DOHH2 (cell line): Measurements from ENCODE around the gene ZNF385D.

Source experiments
- CTCF ChIP-seq: fragments of 200-600 bp; sonication (generic); IDR thresholded peaks from one replicate; pipeline ENCODE4 v1.5.1; 2014; ENCODE audit warnings: antibody characterized with exemption, mild to moderate bottlenecking, low read depth, low read length; ENCODE audit not compliant: poor library complexity, severe bottlenecking
- EZH2phosphoT487 ChIP-seq: fragments of 200-600 bp; sonication (generic); IDR thresholded peaks from 2 replicates; pipeline ENCODE4 v1.6.1; 2017; ENCODE audit warnings: borderline replicate concordance, mild to moderate bottlenecking, antibody characterized with exemption, low read length, moderate library complexity, mixed read lengths

- no peak for TF ChIP-seq EZH2phosphoT487
- no peak for TF ChIP-seq CTCF
Observed at GRCh38 chr3:21672303-21672702, 78.7 kb downstream of the ZNF385D start.
